SK-N-SH (cell line): Measurements from ENCODE around the gene RABGAP1L. TPM values are rescaled to one million over a fixed set of nuclear protein-coding genes. Genes with fewer than 3 reads are reported as not detected.

Experiments
- CTCF ChIA-PET: fragments of 300-600, 350-600 bp; formaldehyde crosslinking; extraction: SDS; loops from one replicate; lab custom pipeline; 2021; lab: Yijun Ruan, JAX
- POLR2A ChIA-PET: fragments of 350-600 bp; sonication (Branson Sonifier 250); formaldehyde crosslinking; extraction: SDS; loops from one replicate; lab custom pipeline; 2020; ENCODE audit warnings: antibody characterized with exemption, inconsistent platforms; lab: Yijun Ruan, JAX
- DNase-seq: peaks from one replicate; pipeline ENCODE4 v3.0.0; 2012
- H2AFZ ChIP-seq: fragments of 200-600 bp; sonication (generic); 2 replicates; pipeline ENCODE4 v1.8.1; 2016; ENCODE audit warnings: antibody characterized with exemption, mild to moderate bottlenecking, low read depth
- H3F3A ChIP-seq: fragments of 200-600 bp; sonication (generic); replicated peaks from 2 replicates; pipeline ENCODE3; 2016; ENCODE audit warnings: antibody characterized with exemption, mild to moderate bottlenecking; ENCODE audit not compliant: insufficient read depth
- H3K27ac ChIP-seq, 2 experiments: fragments of 200-500 bp in 1 of 2; fragments of 200-600 bp in 1 of 2; sonication (Bioruptor generic) in 1 of 2; sonication (generic), shearing (Covaris generic) in 1 of 2; 2 replicates each; pipeline versions ENCODE4 v1.5.1 to v1.6.1; 2014 to 2016; ENCODE audit warnings: low read depth in 2 of 2, inconsistent platforms in 1 of 2, low read length in 1 of 2, mild to moderate bottlenecking in 1 of 2, mixed read lengths in 1 of 2
- H3K27me3 ChIP-seq: fragments of 200-600 bp; sonication (generic), shearing (Covaris generic); 2 replicates; pipeline ENCODE4 v1.6.1; 2016; ENCODE audit warnings: mixed run types; ENCODE audit not compliant: insufficient read depth
- H3K36me3 ChIP-seq, 2 experiments: fragments of 200-500 bp in 1 of 2; fragments of 200-600 bp in 1 of 2; sonication (Bioruptor generic) in 1 of 2; sonication (generic) in 1 of 2; replicated peaks in 1 of 2; 2 replicates each; pipeline versions ENCODE3 to v1.5.1; 2014 to 2016; ENCODE audit warnings: low read length in 1 of 2, mild to moderate bottlenecking in 1 of 2; ENCODE audit not compliant: insufficient read depth in 2 of 2, control insufficient read depth in 1 of 2
- H3K4me1 ChIP-seq, 2 experiments: fragments of 200-500 bp in 1 of 2; fragments of 200-600 bp in 1 of 2; sonication (Bioruptor generic) in 1 of 2; sonication (generic), shearing (Covaris generic) in 1 of 2; 2 replicates each; pipeline versions ENCODE4 v1.5.1 to v1.6.1; 2014 to 2016; ENCODE audit warnings: low read depth in 1 of 2, low read length in 1 of 2, mixed run types in 1 of 2; ENCODE audit not compliant: insufficient read depth in 2 of 2, control insufficient read depth in 1 of 2
- H3K4me2 ChIP-seq: fragments of 200-600 bp; sonication (generic), shearing (Covaris generic); 2 replicates; pipeline ENCODE4 v1.6.1; 2017; ENCODE audit warnings: mixed run types
- H3K4me3 ChIP-seq, 2 experiments: fragments of 200-500 bp in 1 of 2; fragments of 200-600 bp in 1 of 2; sonication (Bioruptor generic) in 1 of 2; sonication (generic), shearing (Covaris generic) in 1 of 2; 2 replicates each; pipeline versions ENCODE4 v1.5.1 to v1.8.1; 2014 to 2016; ENCODE audit warnings: low read depth in 2 of 2, inconsistent platforms in 1 of 2, low read length in 1 of 2, mild to moderate bottlenecking in 1 of 2, mixed read lengths in 1 of 2, moderate library complexity in 1 of 2
- H3K79me2 ChIP-seq: fragments of 200-600 bp; sonication (generic); 2 replicates; pipeline ENCODE4 v1.8.1; 2017; ENCODE audit warnings: mild to moderate bottlenecking; ENCODE audit not compliant: insufficient read depth
- H3K9ac ChIP-seq: fragments of 200-600 bp; sonication (generic); 2 replicates; pipeline ENCODE4 v1.6.1; 2017; ENCODE audit warnings: mixed run types
- H3K9me2 ChIP-seq: fragments of 200-600 bp; sonication (generic); 2 replicates; pipeline ENCODE4 v1.6.1; 2017; ENCODE audit warnings: mixed run types
- H3K9me3 ChIP-seq: fragments of 200-600 bp; sonication (generic); 2 replicates; pipeline ENCODE4 v1.6.1; 2017; ENCODE audit warnings: mixed run types, mild to moderate bottlenecking, moderate library complexity
- H4K20me1 ChIP-seq: fragments of 200-600 bp; sonication (generic); 2 replicates; pipeline ENCODE4 v1.6.1; 2017; ENCODE audit warnings: mild to moderate bottlenecking, mixed run types; ENCODE audit not compliant: insufficient read depth
- CHD2 ChIP-seq: fragments of 150-350 bp; IDR thresholded peaks from 2 replicates; pipeline ENCODE4 v1.6.1; 2018; ENCODE audit warnings: low read length; ENCODE audit not compliant: partially characterized antibody
- EP300 ChIP-seq, 2 experiments: IDR thresholded peaks; 2 replicates each; pipeline versions ENCODE4 v1.4.0 to v1.6.1; 2012; ENCODE audit warnings: borderline replicate concordance in 1 of 2, low read depth in 1 of 2, low read length in 1 of 2
- FOXJ3 ChIP-seq: sonication (generic); formaldehyde crosslinking; IDR thresholded peaks from 2 replicates; pipeline ENCODE4 v1.5.1; 2020; ENCODE audit warnings: mild to moderate bottlenecking, missing genetic modification reagents
- GABPA ChIP-seq: IDR thresholded peaks from 2 replicates; pipeline ENCODE4 v1.4.0; 2012; ENCODE audit warnings: low read depth, mild to moderate bottlenecking
- GATA2 ChIP-seq: sonication (generic); formaldehyde crosslinking; IDR thresholded peaks from 2 replicates; pipeline ENCODE4 v1.5.0; 2020; ENCODE audit warnings: mild to moderate bottlenecking, missing genetic modification reagents
- IRF3 ChIP-seq: fragments of 150-350 bp; IDR thresholded peaks from 2 replicates; pipeline ENCODE4 v1.6.1; 2016; ENCODE audit warnings: mild to moderate bottlenecking, low read depth, low read length
- MEF2A ChIP-seq: IDR thresholded peaks from 2 replicates; pipeline ENCODE4 v1.4.0; 2012; ENCODE audit warnings: low read depth, borderline replicate concordance
- MXI1 ChIP-seq: IDR thresholded peaks from 2 replicates; pipeline ENCODE4 v1.6.1; 2012; ENCODE audit warnings: mild to moderate bottlenecking, low read depth, low read length, improper control_type of control experiment
- NFIC ChIP-seq: IDR thresholded peaks from 2 replicates; pipeline ENCODE4 v1.4.0; 2012; ENCODE audit warnings: borderline replicate concordance
- NRF1 ChIP-seq: IDR thresholded peaks from 2 replicates; pipeline ENCODE4 v1.6.1; 2012; ENCODE audit warnings: low read depth, mild to moderate bottlenecking, low read length
- PBX3 ChIP-seq: IDR thresholded peaks from 2 replicates; pipeline ENCODE4; 2012
- RCOR1 ChIP-seq: fragments of 150-350 bp; IDR thresholded peaks from 2 replicates; pipeline ENCODE4 v1.6.1; 2017; ENCODE audit warnings: antibody characterized with exemption, low read length
- RFX5 ChIP-seq: IDR thresholded peaks from 2 replicates; pipeline ENCODE4 v1.6.1; 2012; ENCODE audit warnings: mild to moderate bottlenecking, improper control_type of control experiment, low read length
- RXRA ChIP-seq: IDR thresholded peaks from 2 replicates; pipeline ENCODE4 v1.4.0; 2012; ENCODE audit warnings: low read depth, mild to moderate bottlenecking, borderline replicate concordance
- TAF1 ChIP-seq: IDR thresholded peaks from 2 replicates; pipeline ENCODE4 v1.6.1; 2012; ENCODE audit warnings: low read depth, mild to moderate bottlenecking, low read length, moderate library complexity, borderline replicate concordance
- TCF12 ChIP-seq: IDR thresholded peaks from 2 replicates; pipeline ENCODE4 v1.4.0; 2012
- TEAD4 ChIP-seq: IDR thresholded peaks from 2 replicates; pipeline ENCODE4 v1.4.0; 2012; ENCODE audit warnings: mild to moderate bottlenecking, borderline replicate concordance; ENCODE audit not compliant: insufficient read depth
- USF1 ChIP-seq: IDR thresholded peaks from 2 replicates; pipeline ENCODE4 v1.4.0; 2012; ENCODE audit warnings: low read depth, borderline replicate concordance
- YY1 ChIP-seq: IDR thresholded peaks from 2 replicates; pipeline ENCODE4 v1.4.0; 2012; ENCODE audit warnings: low read depth, mild to moderate bottlenecking
- ZBTB33 ChIP-seq: IDR thresholded peaks from 2 replicates; pipeline ENCODE4 v1.4.0; 2012; ENCODE audit warnings: low read depth, borderline replicate concordance
- WGBS: methylation state at CpG from one replicate; pipeline ENCODE4 v1.1.6; 2017; ENCODE audit warnings: low lambda C conversion rate; 5-methylcytosine and 5-hydroxymethylcytosine counted together
- polyA plus RNA-seq, 3 experiments: library from polyadenylated mRNA; depleted of rRNA; stranded (reverse); fragments of >200 nt; gene quantifications; 2 replicates each; pipeline ENCODE4 v1.2.3, GENCODE V29; 2012

The RABGAP1L gene
- polyA plus RNA-seq, 1 of the 3 experiments (the other 2 are of a cell fraction): 7.2 TPM

- H3F3A ChIP-seq: no peaks in the 10 kb centered on the region
- no peak overlapping the region for H3K4me3 ChIP-seq
- CTCF ChIA-PET: interaction anchor here (1.8 to 2.0 kb wide), 2 partner anchors 9 to 472 kb away, joined by 6 to 11 read pairs; no protein-coding TSS in a partner anchor
- no peak for DNase-seq
- WGBS: 52% methylated on average over 2 of the region's 2 CpGs
- no peak overlapping the region for H3K27ac ChIP-seq
- no peaks in the 10 kb centered on the region for H3K79me2 ChIP-seq
- H3K4me2 ChIP-seq: no peak overlapping the region
- no peaks in the 10 kb centered on the region for H4K20me1 ChIP-seq
- no peak overlapping the region for H3K9ac ChIP-seq
- H3K4me1 ChIP-seq: no peaks in the 10 kb centered on the region
- TF ChIP-seq TCF12: no peak
- no peak for TF ChIP-seq GATA2 (CRISPR knock-in tag)
- no peak for TF ChIP-seq USF1
- no peak for TF ChIP-seq PBX3
- TF ChIP-seq CHD2: no peak
- TF ChIP-seq FOXJ3: no peak
- no peak for TF ChIP-seq RFX5
- no peak for TF ChIP-seq TAF1
- TF ChIP-seq RXRA: no peak
- no peak for TF ChIP-seq GABPA
- no peak for TF ChIP-seq MEF2A
- no peak for TF ChIP-seq MXI1
- TF ChIP-seq IRF3: no peak
- TF ChIP-seq NRF1: no peak
- no peak for TF ChIP-seq RCOR1
- TF ChIP-seq EP300 (IDR thresholded peaks at IDR 0.05; ENCODE audit: borderline replicate concordance in 1 of 2, low read depth in 1 of 2, low read length in 1 of 2): no peak
- no peak for TF ChIP-seq YY1
- no peak for TF ChIP-seq ZBTB33
- TF ChIP-seq NFIC: no peak
- TF ChIP-seq TEAD4: no peak
- TF ChIP-seq, all 33 proteins: peak for 0
- no peaks in the 10 kb centered on the region for H3K27me3 ChIP-seq
- H2AFZ ChIP-seq: no peak overlapping the region
- no peaks in the 10 kb centered on the region for H3K9me3 ChIP-seq
- POLR2A ChIA-PET: no interaction called here
- H3K36me3 ChIP-seq: no peaks in the 10 kb centered on the region
- no peaks in the 10 kb centered on the region for H3K9me2 ChIP-seq
Observed at GRCh38 chr1:174734270-174734669, 575.0 kb downstream of the RABGAP1L start.
